ENCODE results near the gene GCM1. TPM values are rescaled to one million over a fixed set of nuclear protein-coding genes. Genes with fewer than 3 reads are reported as not detected.
A peak's percentile ranks its signal among the peaks of the same experiment; 100 is the strongest.

The GCM1 gene
- total and polyA plus RNA-seq, 2 donors (not counting 1 experiment from before 2014, with no cell fraction given) = 0.57 to 1.5 TPM

GRCh38 chr6:53180678-53181077 lies 32.0 kb upstream of the GCM1 start:
- Histone ChIP-seq H3K9ac (ENCODE audit: low read length) (no peak overlapping the region), H3K9me3 (ENCODE audit: control extremely low read depth in 1 of 3, control insufficient read depth in 2 of 3, insufficient read depth in 1 of 3, low read length in 2 of 3) (peaks cover 0 to 7% (median 0%) of the 10 kb centered on the region in 3 donors), H3K4me3 (ENCODE audit: control extremely low read depth in 1 of 5, extremely low read depth in 1 of 5, insufficient read depth in 1 of 5, low read depth in 2 of 5, low read length in 4 of 5) (no peak overlapping the region), H3K36me3 (replicated peaks in 1 of 2; ENCODE audit: control extremely low read depth in 1 of 2, control insufficient read depth in 1 of 2, extremely low read depth in 1 of 2, insufficient read depth in 2 of 2, low read length in 1 of 2) (no peaks in the 10 kb centered on the region), H4K20me1 (ENCODE audit: control insufficient read depth, insufficient read depth, low read length, poor library complexity, severe bottlenecking) (no peaks in the 10 kb centered on the region), H2AFZ (ENCODE audit: insufficient read depth, low read depth, low read length, poor library complexity, severe bottlenecking) (no peak overlapping the region), H3K79me2 (ENCODE audit: control insufficient read depth, insufficient read depth, low read length) (peaks cover 6% of the 10 kb centered on the region), H3K27me3 (replicated peaks in 1 of 4; ENCODE audit: control extremely low read depth in 1 of 4, control insufficient read depth in 3 of 4, insufficient read depth in 4 of 4, low read length in 3 of 4) (no peaks in the 10 kb centered on the region), H3K27ac (ENCODE audit: low read length in 2 of 2) (peak overlapping the region; percentile 75 to 87), H3K4me1 (ENCODE audit: control insufficient read depth in 2 of 2, insufficient read depth in 2 of 2, low read length in 2 of 2) (peaks cover 33 to 34% of the 10 kb centered on the region in 2 donors), H3K4me2 (replicated peaks; ENCODE audit: low read depth, low read length, poor library complexity, severe bottlenecking) (peak overlapping the region; percentile 45)
- POLR2A ChIA-PET = interaction anchor here (0.6 kb wide), 1 partner anchor 176 kb away, joined by 5 read pairs; no protein-coding TSS in a partner anchor
- Mint-ChIP-seq H3K27me3 (no peaks in the 10 kb centered on the region), H3K9me3 (ENCODE audit: insufficient read depth) (no peaks in the 10 kb centered on the region), H3K4me3 (no peak overlapping the region), H3K4me1 (peaks cover 44% of the 10 kb centered on the region), H3K27ac (no peak overlapping the region)
- CTCF ChIA-PET = interaction anchor here (0.8 to 3.5 kb wide), 9 partner anchors 8 to 230 kb away, joined by 3 to 8 read pairs (median 3); no protein-coding TSS in a partner anchor
- ATAC-seq (ENCODE audit: low read depth) = no peak
- no CpG with 5 or more reads among the region's 5 CpGs for WGBS (ENCODE audit: insufficient coverage)
- TF ChIP-seq CTCF (IDR thresholded peaks at IDR 0.05) = no peak
- TF ChIP-seq EZH2 (IDR thresholded peaks at IDR 0.05; ENCODE audit: borderline replicate concordance, insufficient read depth, low read depth, low read length, poor library complexity, severe bottlenecking) = no peak
- no peak for DNase-seq
- intact Hi-C loops (cut with micrococcal nuclease) = no loop called here

GRCh38 chr6:53179961-53180651 lies 31.5 kb upstream of the GCM1 start:
- H3K27ac Mint-ChIP-seq = peak overlapping the region; percentile 96
- H3K9me3 Mint-ChIP-seq (ENCODE audit: insufficient read depth) = no peaks in the 10 kb centered on the region
- H3K4me3 ChIP-seq (ENCODE audit: control extremely low read depth in 1 of 5, extremely low read depth in 1 of 5, insufficient read depth in 1 of 5, low read depth in 2 of 5, low read length in 4 of 5) = peak overlapping the region in 1 of 5 experiments; percentile 5
- peaks cover 44% of the 10 kb centered on the region for H3K4me1 Mint-ChIP-seq
- H3K4me1 ChIP-seq (ENCODE audit: control insufficient read depth in 2 of 2, insufficient read depth in 2 of 2, low read length in 2 of 2) = peaks cover 36% of the 10 kb centered on the region in 2 donors
- peak overlapping the region; percentile 79 for H3K4me3 Mint-ChIP-seq
- peak overlapping the region; percentile 75 to 87 for H3K27ac ChIP-seq (ENCODE audit: low read length in 2 of 2)
- intact Hi-C loops (cut with micrococcal nuclease) = no loop called here
- H3K79me2 ChIP-seq (ENCODE audit: control insufficient read depth, insufficient read depth, low read length) = peaks cover 6% of the 10 kb centered on the region
- H3K27me3 Mint-ChIP-seq = no peaks in the 10 kb centered on the region
- no peaks in the 10 kb centered on the region for H3K27me3 ChIP-seq (replicated peaks in 1 of 4; ENCODE audit: control extremely low read depth in 1 of 4, control insufficient read depth in 3 of 4, insufficient read depth in 4 of 4, low read length in 3 of 4)
- WGBS (ENCODE audit: insufficient coverage) = 9% methylated on average over 3 of the region's 8 CpGs
- H3K4me2 ChIP-seq (replicated peaks; ENCODE audit: low read depth, low read length, poor library complexity, severe bottlenecking) = peak overlapping the region; percentile 45
- ATAC-seq (ENCODE audit: low read depth) = peak; percentile 87
- POLR2A ChIA-PET = interaction anchor here (0.6 kb wide), 1 partner anchor 176 kb away, joined by 5 read pairs; no protein-coding TSS in a partner anchor
- H4K20me1 ChIP-seq (ENCODE audit: control insufficient read depth, insufficient read depth, low read length, poor library complexity, severe bottlenecking) = no peaks in the 10 kb centered on the region
- peaks cover 0 to 7% (median 0%) of the 10 kb centered on the region in 3 donors for H3K9me3 ChIP-seq (ENCODE audit: control extremely low read depth in 1 of 3, control insufficient read depth in 2 of 3, insufficient read depth in 1 of 3, low read length in 2 of 3)
- CTCF ChIA-PET = interaction anchor here (0.8 to 3.5 kb wide), 10 partner anchors 8 to 231 kb away, joined by 3 to 8 read pairs (median 3); no protein-coding TSS in a partner anchor
- H3K36me3 ChIP-seq (replicated peaks in 1 of 2; ENCODE audit: control extremely low read depth in 1 of 2, control insufficient read depth in 1 of 2, extremely low read depth in 1 of 2, insufficient read depth in 2 of 2, low read length in 1 of 2) = no peaks in the 10 kb centered on the region
- TF ChIP-seq EZH2 (IDR thresholded peaks at IDR 0.05; ENCODE audit: borderline replicate concordance, insufficient read depth, low read depth, low read length, poor library complexity, severe bottlenecking) (no peak), CTCF (IDR thresholded peaks at IDR 0.05) (no peak)
- DNase-seq = peak; percentile 77
- peak overlapping the region; percentile 64 for H2AFZ ChIP-seq (ENCODE audit: insufficient read depth, low read depth, low read length, poor library complexity, severe bottlenecking)
- no peak overlapping the region for H3K9ac ChIP-seq (ENCODE audit: low read length)
